HCT116 (cell line): ENCODE results near the gene LCOR. TPM values are rescaled to one million over a fixed set of nuclear protein-coding genes. Genes with fewer than 3 reads are reported as not detected.

Experiments
- ATAC-seq: fragments of 200-7000 bp; cut with Tn5 transposase; 2 replicates; pipeline ENCODE4 v1.9.1; 2020; ENCODE audit warnings: mild to moderate bottlenecking, moderate library complexity
- BruUV-seq: library from RNA; stranded (reverse); fragments of 400-500 nt; replicated peaks from 2 replicates; lab custom pipeline; 2021; lab: Mats Ljungman, UMichigan
- CTCF ChIA-PET: fragments of 300-600 bp; sonication (Branson Sonifier 250); formaldehyde crosslinking; loops from one replicate; lab custom pipeline; 2021; ENCODE audit warnings: antibody characterized with exemption; lab: Charles Lee
- POLR2A ChIA-PET: fragments of 300-600, 350-600 bp; sonication (Branson Sonifier 250); formaldehyde crosslinking; loops from one replicate; lab custom pipeline; 2021; ENCODE audit warnings: antibody characterized with exemption; lab: Charles Lee
- RAD21 ChIA-PET, 2 experiments: fragments of 300-600 bp; sonication (Branson Sonifier 250); formaldehyde crosslinking; loops; one replicate each; lab custom pipeline; 2023; ENCODE audit warnings: low total read pairs in 2 of 2; ENCODE audit not compliant: uncharacterized antibody in 2 of 2, unreplicated experiment in 2 of 2, low non-redundant PET in 1 of 2; lab: Charles Lee
- DNase-seq: peaks from one replicate; pipeline ENCODE4 v3.0.0-alpha.2; 2010; ENCODE audit warnings: low read depth, low spot score
- H2AFZ ChIP-seq: fragments of 200-600 bp; shearing (Covaris generic), sonication (generic); 2 replicates; pipeline ENCODE4 v1.6.1; 2017; ENCODE audit warnings: low read depth, mixed run types, mixed read lengths, antibody characterized with exemption, low read length; ENCODE audit not compliant: poor library complexity, severe bottlenecking
- H3K27ac ChIP-seq: 2 replicates; pipeline ENCODE4 v1.5.1; 2012; ENCODE audit warnings: low read depth, low read length
- H3K27me3 ChIP-seq: fragments of 200-600 bp; sonication (generic); 2 replicates; pipeline ENCODE4 v1.6.1; 2016; ENCODE audit warnings: mixed run types, low read length, mixed read lengths; ENCODE audit not compliant: insufficient read depth
- H3K36me3 ChIP-seq, 2 experiments: fragments of 200-500 bp in 1 of 2; fragments of 200-600 bp in 1 of 2; sonication (Bioruptor generic) in 1 of 2; sonication (generic) in 1 of 2; 2 replicates each; pipeline versions ENCODE4 v1.5.1 to v1.6.1; 2014 to 2016; ENCODE audit warnings: low read length in 2 of 2, inconsistent platforms in 1 of 2, mixed read lengths in 1 of 2, mixed run types in 1 of 2; ENCODE audit not compliant: insufficient read depth in 2 of 2, control insufficient read depth in 1 of 2
- H3K4me1 ChIP-seq, 2 experiments: fragments of 200-600 bp in 1 of 2; sonication (generic) in 1 of 2; 2 replicates each; pipeline versions ENCODE4 v1.5.1 to v1.6.1; 2012 to 2017; ENCODE audit warnings: low read length in 2 of 2, inconsistent platforms in 1 of 2, mild to moderate bottlenecking in 1 of 2, mixed read lengths in 1 of 2, mixed run types in 1 of 2, moderate library complexity in 1 of 2; ENCODE audit not compliant: insufficient read depth in 2 of 2, control insufficient read depth in 1 of 2
- H3K4me2 ChIP-seq: fragments of 200-600 bp; sonication (generic); 2 replicates; pipeline ENCODE4 v1.6.1; 2017; ENCODE audit warnings: mixed run types, low read length, mixed read lengths
- H3K4me3 ChIP-seq, 2 experiments: fragments of 200-600 bp in 1 of 2; sonication (generic) in 1 of 2; replicated peaks in 1 of 2; 2 replicates each; pipeline ENCODE4 v1.5.1; 2011 to 2016; ENCODE audit warnings: low read length in 2 of 2, control low read depth in 1 of 2, low read depth in 1 of 2, mild to moderate bottlenecking in 1 of 2, mixed read lengths in 1 of 2, mixed run types in 1 of 2
- H3K79me2 ChIP-seq: fragments of 200-600 bp; sonication (generic); 2 replicates; pipeline ENCODE4 v1.6.1; 2017; ENCODE audit warnings: mild to moderate bottlenecking, mixed run types, low read length, moderate library complexity, mixed read lengths; ENCODE audit not compliant: insufficient read depth
- H3K9ac ChIP-seq: fragments of 200-600 bp; sonication (generic); 2 replicates; pipeline ENCODE4 v1.6.1; 2016; ENCODE audit warnings: low read length, mixed read lengths
- H3K9me2 ChIP-seq: fragments of 200-600 bp; sonication (generic), shearing (Covaris generic); 2 replicates; pipeline ENCODE4 v1.6.1; 2017; ENCODE audit warnings: mixed run types, mild to moderate bottlenecking, moderate library complexity; ENCODE audit not compliant: insufficient read depth
- H3K9me3 ChIP-seq, 2 experiments: fragments of 200-500 bp in 1 of 2; fragments of 200-600 bp in 1 of 2; sonication (Bioruptor generic) in 1 of 2; sonication (generic) in 1 of 2; 2 replicates each; pipeline ENCODE4 v1.6.1; 2014 to 2017; ENCODE audit warnings: low read length in 2 of 2, mixed read lengths in 2 of 2, inconsistent platforms in 1 of 2, low read depth in 1 of 2, mild to moderate bottlenecking in 1 of 2, mixed run types in 1 of 2, moderate library complexity in 1 of 2; ENCODE audit not compliant: control insufficient read depth in 1 of 2, insufficient read depth in 1 of 2
- H4K20me1 ChIP-seq: fragments of 200-600 bp; sonication (generic), shearing (Covaris generic); 2 replicates; pipeline ENCODE4 v1.6.1; 2017; ENCODE audit warnings: mixed run types, mild to moderate bottlenecking, moderate library complexity; ENCODE audit not compliant: insufficient read depth
- CBX3 ChIP-seq: IDR thresholded peaks from 2 replicates; pipeline ENCODE4 v1.6.1; 2012; ENCODE audit warnings: low read depth
- CEBPB ChIP-seq: IDR thresholded peaks from 2 replicates; pipeline ENCODE4 v1.6.1; 2012; ENCODE audit warnings: low read depth
- CTCF ChIP-seq, 3 experiments: fragments of 200-600 bp in 1 of 3; sonication (generic) in 1 of 3; IDR thresholded peaks in 2 of 3; conservative IDR thresholded peaks in 1 of 3; 2 replicates each; pipeline ENCODE4 v1.5.1; 2012 to 2017; ENCODE audit warnings: low read depth in 2 of 3, low read length in 2 of 3, antibody characterized with exemption in 1 of 3, borderline replicate concordance in 1 of 3, control low read depth in 1 of 3, mild to moderate bottlenecking in 1 of 3, mixed read lengths in 1 of 3, mixed run types in 1 of 3, moderate library complexity in 1 of 3; ENCODE audit not compliant: insufficient read depth in 1 of 3
- ELF1 ChIP-seq: IDR thresholded peaks from 2 replicates; pipeline ENCODE4 v1.6.1; 2012; ENCODE audit warnings: low read depth, borderline replicate concordance
- JUND ChIP-seq: IDR thresholded peaks from 2 replicates; pipeline ENCODE4 v1.6.1; 2012
- POLR2AphosphoS5 ChIP-seq: IDR thresholded peaks from 2 replicates; pipeline ENCODE4 v1.6.1; 2011; ENCODE audit warnings: mild to moderate bottlenecking, low read depth, low read length, moderate library complexity
- ZNF274 ChIP-seq: fragments of 200-500 bp; sonication (Bioruptor generic); IDR thresholded peaks from 2 replicates; pipeline ENCODE4 v1.6.1; 2014; ENCODE audit warnings: mild to moderate bottlenecking, low read depth, low read length, inconsistent platforms
- intact Hi-C: fragments of 100-400 bp; cut with micrococcal nuclease; formaldehyde crosslinking; loops from 2 replicates; pipeline ENCODE4 v1.10.0; 2022
- microRNA counts: library from miRNA; unstranded; fragments of <30 nt; microRNA quantifications from one replicate; lab custom pipeline; 2015
- microRNA-seq: library from miRNA; unstranded; fragments of <30 nt; microRNA quantifications from one replicate; pipeline ENCODE4, GENCODE V29; 2016; ENCODE audit warnings: borderline number of aligned reads
- total RNA-seq: library from RNA; stranded (reverse); gene quantifications from one replicate; pipeline ENCODE4 v1.2.1, GENCODE V29; 2021; ENCODE audit not compliant: unreplicated experiment

The LCOR gene
- total RNA-seq, 1 experiment from 2014 or later, result 59.9 TPM

- POLR2A ChIA-PET, result no interaction called here
- TF ChIP-seq CEBPB (no peak), CBX3 (no peak), ZNF274 (no peak), POLR2AphosphoS5 (no peak), ELF1 (no peak), CTCF (IDR thresholded peaks at IDR 0.05 in 2 of 3, conservative IDR thresholded peaks at IDR 0.05 in 1 of 3; ENCODE audit: borderline replicate concordance in 1 of 3, insufficient read depth in 1 of 3, low read depth in 2 of 3, low read length in 2 of 3) (no peak), JUND (no peak)
- TF ChIP-seq, all 23 proteins: peak for 0
- H3K9me3 ChIP-seq, result no peaks in the 10 kb centered on the region
- no peaks in the 10 kb centered on the region for H3K27me3 ChIP-seq
- H3K4me3 ChIP-seq, result no peak overlapping the region
- no TSS peak for BruUV-seq
- H3K4me2 ChIP-seq, result no peak overlapping the region
- no peak for ATAC-seq
- H3K79me2 ChIP-seq, result no peaks in the 10 kb centered on the region
- no peaks in the 10 kb centered on the region for H3K36me3 ChIP-seq
- no peak for DNase-seq
- H3K4me1 ChIP-seq, result no peaks in the 10 kb centered on the region; a peak in 1 of 4 replicates
- H4K20me1 ChIP-seq, result no peaks in the 10 kb centered on the region
- intact Hi-C loops, result no loop called here
- H3K9ac ChIP-seq, result no peak overlapping the region
- ChIA-PET CTCF (interaction anchor here (1.1 kb wide), 1 partner anchor 18 kb away, joined by 4 read pairs; no protein-coding TSS in a partner anchor), RAD21 (no interaction called here)
- no peak overlapping the region for H3K27ac ChIP-seq
- H3K9me2 ChIP-seq, result no peaks in the 10 kb centered on the region
- no peak overlapping the region for H2AFZ ChIP-seq
These were observed 211.4 kb downstream of the LCOR start for GRCh38 chr10:97043563-97043855.

MicroRNAs encoded within 50 kb of the gene (microRNA counts, 767-probe panel; counts per million panel counts)
- microRNA hsa-miR-607 (lab: Ali Mortazavi, UCI), result not detected

Small RNAs within 50 kb of the gene (microRNA-seq; reads per million reads assigned to microRNA genes)
- not detected for gene MIR607

Other genes starting within 250 kb of the LCOR start
- 79.3 TPM for gene TM9SF3, start 245.3 kb upstream of the LCOR start, total RNA-seq
- 7.1 TPM for gene PIK3AP1, start 111.8 kb upstream of the LCOR start, total RNA-seq